Temporal lobe (tissue), 1 donor: ENCODE results near the gene S100A3. TPM values are rescaled to one million over a fixed set of nuclear protein-coding genes. Genes with fewer than 3 reads are reported as not detected.

Experiments
- total RNA-seq: library from RNA; depleted of rRNA; stranded (reverse); fragments of >200 nt; gene quantifications from one replicate; pipeline ENCODE4 v1.2.3, GENCODE V29; 2014

S100A3 gene
- total RNA-seq, 1 donor from 2014 or later: not detected

Other genes with a start within 250 kb of the S100A3 start
- gene PGLYRP3, start 236.3 kb downstream of the S100A3 start, total RNA-seq: not detected
- gene PGLYRP4, start 200.4 kb downstream of the S100A3 start, total RNA-seq: not detected
- 20.2 TPM for gene S100A9, start 191.4 kb downstream of the S100A3 start, total RNA-seq
- 1.7 TPM for gene S100A12, start 173.6 kb downstream of the S100A3 start, total RNA-seq
- gene S100A8, start 158.2 kb downstream of the S100A3 start, total RNA-seq: 7.1 TPM
- gene S100A7A, start 132.7 kb downstream of the S100A3 start, total RNA-seq: not detected
- not detected for gene S100A7, start 88.6 kb downstream of the S100A3 start, total RNA-seq
- 8.1 TPM for gene S100A6, start 13.3 kb downstream of the S100A3 start, total RNA-seq
- gene S100A5, start 8.3 kb downstream of the S100A3 start, total RNA-seq: not detected
- gene S100A4, start 3.5 kb downstream of the S100A3 start, total RNA-seq: 0.98 TPM
- not detected for gene S100A2, start 16.6 kb upstream of the S100A3 start, total RNA-seq
- gene S100A16, start 63.9 kb upstream of the S100A3 start, total RNA-seq: 12.8 TPM
- gene S100A14, start 67.1 kb upstream of the S100A3 start, total RNA-seq: 0.25 TPM
- gene S100A13, start 78.2 kb upstream of the S100A3 start, total RNA-seq: 14.0 TPM
- 2.2 TPM for gene S100A1, start 79.2 kb upstream of the S100A3 start, total RNA-seq
- gene CHTOP, start 84.8 kb upstream of the S100A3 start, total RNA-seq: 61.2 TPM
- gene SNAPIN, start 109.4 kb upstream of the S100A3 start, total RNA-seq: 32.2 TPM
- 133 TPM for gene ILF2, start 121.7 kb upstream of the S100A3 start, total RNA-seq
- 0.49 TPM for gene NPR1, start 129.4 kb upstream of the S100A3 start, total RNA-seq
- 32.2 TPM for gene INTS3, start 178.8 kb upstream of the S100A3 start, total RNA-seq
- 9.3 TPM for gene SLC27A3, start 226.1 kb upstream of the S100A3 start, total RNA-seq